HL-60/S4 treated with phorbol 12-myristate 13-acetate at 8.2 ng/mL for 4 days and 3 days (cell line): ENCODE measurements around the gene ZC3H8.

Experiments
- in situ Hi-C: fragments of 300-500 bp; cut with MboI; formaldehyde crosslinking; loops from 2 replicates; pipeline ENCODE4 v1.15.0; 2022; ENCODE audit warnings: low sequenced_read_pairs

ZC3H8 gene

DNA sequence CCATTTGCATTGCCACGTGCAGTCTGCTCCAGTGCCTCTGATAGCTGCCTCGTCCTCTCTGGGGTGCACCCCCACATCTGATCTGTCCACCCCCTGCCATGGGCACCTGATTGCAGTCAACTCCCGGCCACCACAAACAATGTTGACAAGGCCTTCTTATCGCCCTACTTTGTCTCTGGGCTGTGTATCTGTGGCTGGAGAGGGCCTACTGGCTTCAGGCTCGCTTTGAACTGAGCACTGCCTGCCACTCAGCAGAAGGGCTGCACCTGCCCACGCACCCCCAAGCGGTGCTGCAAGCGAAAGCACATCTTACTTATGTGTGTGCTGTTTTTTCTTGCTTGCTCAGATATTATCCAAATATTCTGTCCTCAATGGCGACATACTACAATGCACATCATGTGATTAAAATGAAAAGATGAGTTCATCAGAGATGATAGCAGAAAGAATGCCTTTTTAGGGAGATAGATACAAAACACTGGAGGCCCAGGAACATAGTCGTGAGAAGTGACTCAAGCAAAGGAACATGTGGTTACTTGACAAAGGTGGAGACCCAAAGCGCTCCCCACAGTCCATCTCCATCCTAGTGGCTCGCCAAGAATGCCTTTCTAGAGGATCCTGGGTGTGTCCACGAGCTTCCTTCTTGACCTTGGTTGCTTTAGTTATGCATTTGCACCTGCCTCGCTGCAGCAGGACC lies 87.9 kb downstream of the ZC3H8 start:
- in situ Hi-C loops, result no loop called here

DNA sequence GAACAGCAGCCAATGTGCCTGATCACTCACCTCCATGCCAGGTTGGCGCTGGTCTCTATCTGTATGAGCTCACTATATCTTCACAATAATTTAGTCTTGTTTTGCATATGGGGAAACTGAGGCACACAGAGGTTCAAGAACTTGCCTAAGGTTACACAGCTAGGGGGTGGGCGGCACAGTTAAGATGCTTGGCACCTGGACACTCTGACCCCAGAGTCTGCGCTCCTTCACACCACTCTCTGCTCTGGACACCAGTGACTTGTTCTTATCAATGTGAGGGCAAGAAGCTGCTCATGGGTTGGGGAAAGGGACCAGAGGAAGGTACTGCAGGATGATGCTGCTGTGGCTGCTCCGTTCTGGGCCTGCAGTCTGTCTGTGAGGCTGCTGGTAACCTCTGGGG lies 89.5 kb downstream of the ZC3H8 start:
- in situ Hi-C loops, result no loop called here

DNA sequence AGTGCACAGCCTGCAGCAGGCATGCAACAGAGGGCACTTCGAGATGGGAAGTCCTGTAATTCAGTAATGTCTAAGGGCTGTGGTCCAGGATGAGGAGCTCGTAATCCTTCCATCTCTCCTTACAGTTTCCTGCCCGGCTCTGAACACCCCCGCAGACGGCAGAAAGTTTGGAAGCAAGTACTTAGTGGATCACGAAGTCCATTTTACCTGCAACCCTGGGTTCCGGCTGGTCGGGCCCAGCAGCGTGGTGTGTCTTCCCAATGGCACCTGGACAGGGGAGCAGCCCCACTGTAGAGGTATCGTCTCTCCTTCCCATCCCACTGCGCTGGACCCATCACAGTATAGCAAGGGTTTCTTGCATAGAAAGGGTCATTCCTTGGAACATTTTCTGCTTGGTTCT lies 90.0 kb downstream of the ZC3H8 start:
- in situ Hi-C loops, result no loop called here

DNA sequence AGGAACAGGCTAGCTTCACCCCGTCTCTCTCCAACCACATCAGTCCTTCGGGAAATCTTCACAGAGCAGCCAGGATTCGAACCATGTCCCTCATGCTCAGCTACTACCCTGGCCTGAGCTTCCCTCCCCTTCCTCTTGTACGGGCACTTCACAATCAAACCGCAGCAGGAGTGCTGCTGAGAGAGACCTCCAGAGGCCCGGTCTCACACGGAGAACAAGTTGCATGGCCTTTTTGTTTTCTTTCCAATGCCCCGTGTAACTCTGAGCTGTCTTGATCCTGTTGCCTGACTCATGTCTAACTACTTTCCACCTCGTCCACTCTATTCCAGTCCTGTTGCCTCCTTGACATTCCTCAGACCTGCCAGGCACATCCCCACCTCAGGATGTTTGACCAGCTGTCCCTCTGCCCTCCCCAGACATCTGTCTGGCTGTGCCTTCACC lies 91.3 kb downstream of the ZC3H8 start:
- in situ Hi-C loops, result no loop called here

DNA sequence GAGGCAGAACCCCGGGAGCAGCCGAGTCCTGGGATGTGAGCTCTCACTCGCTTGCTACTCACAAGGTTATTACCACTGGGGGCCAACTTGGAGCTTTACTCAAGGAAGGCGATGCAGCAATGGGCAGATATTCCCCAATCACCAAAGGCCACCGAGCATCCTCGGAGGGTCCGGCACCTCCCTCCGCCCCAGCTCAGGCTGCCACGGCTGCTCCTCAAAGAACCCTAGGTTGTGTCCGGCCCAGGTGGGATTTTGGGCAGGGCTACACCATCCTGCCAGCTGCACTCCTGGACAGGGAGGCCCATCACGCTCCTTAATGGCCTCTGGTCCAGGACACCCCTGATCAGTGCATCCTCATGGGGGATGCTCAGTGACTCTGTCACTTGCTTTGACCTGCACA lies 91.9 kb downstream of the ZC3H8 start:
- in situ Hi-C loops, result no loop called here

DNA sequence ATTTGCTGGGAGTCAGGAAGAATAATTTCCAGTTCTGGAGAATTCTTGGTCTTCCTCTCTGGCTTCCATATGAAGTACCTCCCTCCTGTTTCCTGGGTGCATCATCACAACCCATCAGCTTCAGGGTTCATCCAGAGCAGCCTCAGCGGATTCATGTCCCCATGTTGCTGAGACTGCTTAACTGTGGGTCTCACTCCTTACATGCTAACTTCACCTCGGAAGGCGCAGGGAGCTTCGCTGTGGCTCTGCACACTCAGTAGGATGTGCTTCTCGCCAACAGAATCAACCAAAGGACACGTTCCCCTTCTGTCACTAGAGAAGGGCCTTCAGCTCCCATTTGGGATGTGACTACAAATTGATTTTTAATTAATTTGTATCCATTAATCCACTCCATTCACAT lies 92.5 kb downstream of the ZC3H8 start:
- in situ Hi-C loops, result no loop called here
